WTC11 (cell line): Measurements from ENCODE around the gene POLG. TPM values are rescaled to one million over a fixed set of nuclear protein-coding genes. Genes with fewer than 3 reads are reported as not detected.

Experiments used
- ATAC-seq: fragments of 200-7000 bp; cut with Tn5 transposase; 2 replicates; pipeline ENCODE4 v1.10.0; 2021; ENCODE audit warnings: mild to moderate bottlenecking, moderate library complexity
- CTCF ChIA-PET: fragments of 300-600 bp; sonication (Branson Sonifier 250); formaldehyde crosslinking; loops from one replicate; lab custom pipeline; 2021; ENCODE audit warnings: antibody characterized with exemption; lab: Charles Lee
- POLR2A ChIA-PET: fragments of 350-600 bp; sonication (Branson Sonifier 250); formaldehyde crosslinking; loops from one replicate; lab custom pipeline; 2021; ENCODE audit warnings: antibody characterized with exemption; lab: Charles Lee
- DNase-seq: peaks from one replicate; pipeline ENCODE4 v3.0.0; 2021; ENCODE audit warnings: low spot score
- H3K27ac Mint-ChIP-seq: 2 replicates; pipeline ENCODE4 v1.8.0; 2021; ENCODE audit warnings: mixed read lengths
- H3K27me3 Mint-ChIP-seq: 2 replicates; pipeline ENCODE4 v1.8.0; 2021; ENCODE audit warnings: low read depth, mild to moderate bottlenecking, moderate library complexity, mixed read lengths
- H3K36me3 Mint-ChIP-seq: 2 replicates; pipeline ENCODE4 v1.8.0; 2021; ENCODE audit warnings: mixed read lengths
- H3K4me1 Mint-ChIP-seq: 2 replicates; pipeline ENCODE4 v1.8.0; 2022; ENCODE audit warnings: mixed read lengths
- H3K4me3 Mint-ChIP-seq: 2 replicates; pipeline ENCODE4 v1.8.0; 2021; ENCODE audit warnings: mild to moderate bottlenecking, moderate library complexity, mixed read lengths
- H3K9me3 Mint-ChIP-seq: 2 replicates; pipeline ENCODE4 v1.8.0; 2021; ENCODE audit warnings: mixed read lengths
- ATF1 ChIP-seq: sonication (generic); formaldehyde crosslinking; IDR thresholded peaks from 2 replicates; pipeline ENCODE4 v1.8.1; 2023; ENCODE audit warnings: mild to moderate bottlenecking, moderate library complexity, missing genetic modification reagents
- CDX4 ChIP-seq: fragments of 250-450 bp; sonication (Bioruptor Pico); IDR thresholded peaks from 2 replicates; pipeline ENCODE4 v1.9.0; 2021; ENCODE audit warnings: moderate library complexity, mild to moderate bottlenecking, inconsistent platforms, borderline replicate concordance
- E2F4 ChIP-seq: sonication (generic); formaldehyde crosslinking; IDR thresholded peaks from 2 replicates; pipeline ENCODE4 v1.8.1; 2022; ENCODE audit warnings: low read depth, mild to moderate bottlenecking, moderate library complexity, missing genetic modification reagents, borderline replicate concordance
- FOXP1 ChIP-seq: sonication (generic); formaldehyde crosslinking; IDR thresholded peaks from 2 replicates; pipeline ENCODE4 v1.8.0; 2022; ENCODE audit warnings: missing genetic modification reagents, mild to moderate bottlenecking, moderate library complexity, borderline replicate concordance
- JUN ChIP-seq: sonication (generic); formaldehyde crosslinking; IDR thresholded peaks from 2 replicates; pipeline ENCODE4 v1.8.0; 2023; ENCODE audit warnings: mild to moderate bottlenecking, missing genetic modification reagents
- MXD4 ChIP-seq: fragments of 250-450 bp; sonication (Bioruptor Pico); IDR thresholded peaks from 2 replicates; pipeline ENCODE4 v1.8.0; 2021; ENCODE audit warnings: mild to moderate bottlenecking, moderate library complexity, borderline replicate concordance
- NFE2L1 ChIP-seq: sonication (generic); formaldehyde crosslinking; IDR thresholded peaks from 2 replicates; pipeline ENCODE4 v1.8.1; 2023; ENCODE audit warnings: missing genetic modification reagents
- NFYB ChIP-seq: sonication (generic); formaldehyde crosslinking; conservative IDR thresholded peaks from 2 replicates; pipeline ENCODE4 v1.8.0; 2022; ENCODE audit warnings: low read depth, missing genetic modification reagents
- SP1 ChIP-seq: sonication (generic); formaldehyde crosslinking; conservative IDR thresholded peaks from 2 replicates; pipeline ENCODE4 v1.8.1; 2022; ENCODE audit warnings: missing genetic modification reagents
- ZNF219 ChIP-seq: sonication (generic); formaldehyde crosslinking; IDR thresholded peaks from 2 replicates; pipeline ENCODE4 v1.8.0; 2023; ENCODE audit warnings: missing genetic modification reagents, mild to moderate bottlenecking, borderline replicate concordance
- ZNF317 ChIP-seq: sonication (generic); formaldehyde crosslinking; IDR thresholded peaks from 2 replicates; pipeline ENCODE4 v1.8.1; 2023; ENCODE audit warnings: low read depth, mild to moderate bottlenecking, moderate library complexity, missing genetic modification reagents, borderline replicate concordance
- total RNA-seq: library from RNA; stranded (reverse); gene quantifications from 3 replicates; pipeline ENCODE4 v1.2.3, GENCODE V29; 2021
- TF ChIP-seq, protein P1 (sequence below): sonication (generic); formaldehyde crosslinking; IDR thresholded peaks from 2 replicates; pipeline ENCODE4 v1.8.0; 2022; ENCODE audit warnings: mild to moderate bottlenecking, missing genetic modification reagents
- TF ChIP-seq, protein P2 (sequence below): sonication (generic); formaldehyde crosslinking; IDR thresholded peaks from 2 replicates; pipeline ENCODE4 v1.8.1; 2023; ENCODE audit warnings: mild to moderate bottlenecking, missing genetic modification reagents, moderate library complexity
- TF ChIP-seq, protein P3 (sequence below): fragments of 200-600 bp; IDR thresholded peaks from 2 replicates; pipeline ENCODE4 v1.8.0; 2022; ENCODE audit warnings: antibody characterized with exemption
- TF ChIP-seq, protein P4 (sequence below): sonication (generic); formaldehyde crosslinking; IDR thresholded peaks from 2 replicates; pipeline ENCODE4 v1.8.0; 2022; ENCODE audit warnings: mild to moderate bottlenecking, missing genetic modification reagents
- TF ChIP-seq, protein P5 (sequence below): sonication (generic); formaldehyde crosslinking; IDR thresholded peaks from 2 replicates; pipeline ENCODE4 v1.8.0; 2022; ENCODE audit warnings: mild to moderate bottlenecking, missing genetic modification reagents

POLG gene
- total RNA-seq, 1 experiment from 2014 or later: 76.2 TPM

GRCh38 chr15:89366656-89367393 lies 32.2 kb upstream of the POLG start:
- no peak for TF ChIP-seq NFE2L1
- TF ChIP-seq CDX4 (CRISPR knock-in tag): no peak
- no peak for TF ChIP-seq ATF1 (CRISPR knock-in tag)
- TF ChIP-seq MXD4 (CRISPR knock-in tag): no peak
- no peak for TF ChIP-seq ZNF317 (CRISPR knock-in tag)
- TF ChIP-seq, protein P1, sequence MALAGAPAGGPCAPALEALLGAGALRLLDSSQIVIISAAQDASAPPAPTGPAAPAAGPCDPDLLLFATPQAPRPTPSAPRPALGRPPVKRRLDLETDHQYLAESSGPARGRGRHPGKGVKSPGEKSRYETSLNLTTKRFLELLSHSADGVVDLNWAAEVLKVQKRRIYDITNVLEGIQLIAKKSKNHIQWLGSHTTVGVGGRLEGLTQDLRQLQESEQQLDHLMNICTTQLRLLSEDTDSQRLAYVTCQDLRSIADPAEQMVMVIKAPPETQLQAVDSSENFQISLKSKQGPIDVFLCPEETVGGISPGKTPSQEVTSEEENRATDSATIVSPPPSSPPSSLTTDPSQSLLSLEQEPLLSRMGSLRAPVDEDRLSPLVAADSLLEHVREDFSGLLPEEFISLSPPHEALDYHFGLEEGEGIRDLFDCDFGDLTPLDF (CRISPR knock-in tag): no peak
- no peak for TF ChIP-seq ZNF219
- no peak for TF ChIP-seq NFYB (CRISPR knock-in tag)
- ATAC-seq: no peak
- Mint-ChIP-seq H3K36me3 (no peaks in the 10 kb centered on the region; the same call in 1 of the 2 replicates), H3K27ac (no peak overlapping the region), H3K27me3 (peaks cover 97% of the 10 kb centered on the region), H3K4me1 (peaks cover 26% of the 10 kb centered on the region), H3K9me3 (no peaks in the 10 kb centered on the region), H3K4me3 (peak overlapping the region; percentile 61)
- CTCF ChIA-PET: interaction anchor here (0.8 to 2.9 kb wide), 4 partner anchors 8 to 125 kb away, joined by 5 to 12 read pairs (median 6); no protein-coding TSS in a partner anchor
- DNase-seq: no peak
- POLR2A ChIA-PET: no interaction called here

GRCh38 chr15:89365462-89366065 lies 30.9 kb upstream of the POLG start:
- POLR2A ChIA-PET: no interaction called here
- ATAC-seq (no peak), DNase-seq (no peak)
- TF ChIP-seq SP1 (CRISPR knock-in tag): no peak
- TF ChIP-seq, protein P1 (CRISPR knock-in tag): no peak
- TF ChIP-seq, protein P2, sequence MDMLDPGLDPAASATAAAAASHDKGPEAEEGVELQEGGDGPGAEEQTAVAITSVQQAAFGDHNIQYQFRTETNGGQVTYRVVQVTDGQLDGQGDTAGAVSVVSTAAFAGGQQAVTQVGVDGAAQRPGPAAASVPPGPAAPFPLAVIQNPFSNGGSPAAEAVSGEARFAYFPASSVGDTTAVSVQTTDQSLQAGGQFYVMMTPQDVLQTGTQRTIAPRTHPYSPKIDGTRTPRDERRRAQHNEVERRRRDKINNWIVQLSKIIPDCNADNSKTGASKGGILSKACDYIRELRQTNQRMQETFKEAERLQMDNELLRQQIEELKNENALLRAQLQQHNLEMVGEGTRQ (CRISPR knock-in tag): no peak
- TF ChIP-seq, protein P3, sequence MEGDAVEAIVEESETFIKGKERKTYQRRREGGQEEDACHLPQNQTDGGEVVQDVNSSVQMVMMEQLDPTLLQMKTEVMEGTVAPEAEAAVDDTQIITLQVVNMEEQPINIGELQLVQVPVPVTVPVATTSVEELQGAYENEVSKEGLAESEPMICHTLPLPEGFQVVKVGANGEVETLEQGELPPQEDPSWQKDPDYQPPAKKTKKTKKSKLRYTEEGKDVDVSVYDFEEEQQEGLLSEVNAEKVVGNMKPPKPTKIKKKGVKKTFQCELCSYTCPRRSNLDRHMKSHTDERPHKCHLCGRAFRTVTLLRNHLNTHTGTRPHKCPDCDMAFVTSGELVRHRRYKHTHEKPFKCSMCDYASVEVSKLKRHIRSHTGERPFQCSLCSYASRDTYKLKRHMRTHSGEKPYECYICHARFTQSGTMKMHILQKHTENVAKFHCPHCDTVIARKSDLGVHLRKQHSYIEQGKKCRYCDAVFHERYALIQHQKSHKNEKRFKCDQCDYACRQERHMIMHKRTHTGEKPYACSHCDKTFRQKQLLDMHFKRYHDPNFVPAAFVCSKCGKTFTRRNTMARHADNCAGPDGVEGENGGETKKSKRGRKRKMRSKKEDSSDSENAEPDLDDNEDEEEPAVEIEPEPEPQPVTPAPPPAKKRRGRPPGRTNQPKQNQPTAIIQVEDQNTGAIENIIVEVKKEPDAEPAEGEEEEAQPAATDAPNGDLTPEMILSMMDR: no peak
- H3K4me1 Mint-ChIP-seq: peaks cover 29% of the 10 kb centered on the region
- no peak overlapping the region for H3K4me3 Mint-ChIP-seq
- no peak overlapping the region for H3K27ac Mint-ChIP-seq
- H3K9me3 Mint-ChIP-seq: no peaks in the 10 kb centered on the region
- CTCF ChIA-PET: interaction anchor here (1.3 to 2.1 kb wide), 4 partner anchors 9 to 58 kb away, joined by 4 to 6 read pairs (median 6); no protein-coding TSS in a partner anchor
- H3K36me3 Mint-ChIP-seq: no peaks in the 10 kb centered on the region; the same call in 1 of the 2 replicates
- H3K27me3 Mint-ChIP-seq: peaks cover 98% of the 10 kb centered on the region

- Mint-ChIP-seq H3K4me1 (peaks cover 28% of the 10 kb centered on the region), H3K27ac (no peak overlapping the region), H3K4me3 (no peak overlapping the region), H3K27me3 (peaks cover 98% of the 10 kb centered on the region), H3K9me3 (no peaks in the 10 kb centered on the region), H3K36me3 (no peaks in the 10 kb centered on the region; the same call in 1 of the 2 replicates)
- ATAC-seq: no peak
- POLR2A ChIA-PET: interaction anchor here (0.6 kb wide), 1 partner anchor 718 kb away, joined by 4 read pairs; no protein-coding TSS in a partner anchor
- CTCF ChIA-PET: interaction anchor here (1.1 to 3.7 kb wide), 5 partner anchors 9 to 108 kb away, joined by 3 to 26 read pairs (median 6); no protein-coding TSS in a partner anchor
- TF ChIP-seq JUN (CRISPR knock-in tag) (peak; percentile 55; the same call in 1 of the 2 replicates), E2F4 (0 out of 2 replicates have a peak, but pooled peaks have one; percentile 18), FOXP1 (CRISPR knock-in tag) (0 out of 2 replicates have a peak, but pooled peaks have one; percentile 29)
- TF ChIP-seq, protein P4, sequence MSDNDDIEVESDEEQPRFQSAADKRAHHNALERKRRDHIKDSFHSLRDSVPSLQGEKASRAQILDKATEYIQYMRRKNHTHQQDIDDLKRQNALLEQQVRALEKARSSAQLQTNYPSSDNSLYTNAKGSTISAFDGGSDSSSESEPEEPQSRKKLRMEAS (CRISPR knock-in tag): no peak
- TF ChIP-seq, protein P5, sequence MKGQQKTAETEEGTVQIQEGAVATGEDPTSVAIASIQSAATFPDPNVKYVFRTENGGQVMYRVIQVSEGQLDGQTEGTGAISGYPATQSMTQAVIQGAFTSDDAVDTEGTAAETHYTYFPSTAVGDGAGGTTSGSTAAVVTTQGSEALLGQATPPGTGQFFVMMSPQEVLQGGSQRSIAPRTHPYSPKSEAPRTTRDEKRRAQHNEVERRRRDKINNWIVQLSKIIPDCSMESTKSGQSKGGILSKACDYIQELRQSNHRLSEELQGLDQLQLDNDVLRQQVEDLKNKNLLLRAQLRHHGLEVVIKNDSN (CRISPR knock-in tag): peak; percentile 34; the same call in 1 of the 2 replicates
- peak; percentile 52 for DNase-seq
Observed at GRCh38 chr15:89364741-89365450, 30.3 kb upstream of the POLG start.
